IMR-90 (cell line): ENCODE measurements around the gene TRAF1. TPM values are rescaled to one million over a fixed set of nuclear protein-coding genes. Genes with fewer than 3 reads are reported as not detected.
A peak's percentile ranks its signal among the peaks of the same experiment; 100 is the strongest.

ENCODE experiments used
- ATAC-seq: fragments of 200-7000 bp; cut with Tn5 transposase; 2 replicates; pipeline ENCODE4 v1.9.1; 2020; ENCODE audit warnings: low read depth, mild to moderate bottlenecking, moderate library complexity
- BruUV-seq: library from RNA; stranded (reverse); fragments of 400-500 nt; replicated peaks from 2 replicates; lab custom pipeline; 2021; lab: Mats Ljungman, UMichigan
- CTCF ChIA-PET: fragments of 300-600 bp; formaldehyde crosslinking; extraction: SDS; loops from one replicate; lab custom pipeline; 2021; ENCODE audit warnings: antibody characterized with exemption; lab: Yijun Ruan, JAX
- POLR2A ChIA-PET: fragments of 300-600 bp; sonication (Branson Sonifier 250); formaldehyde crosslinking; loops from one replicate; lab custom pipeline; 2022; ENCODE audit warnings: antibody characterized with exemption; ENCODE audit not compliant: unreplicated experiment; lab: Charles Lee
- DNase-seq: peaks from one replicate; pipeline ENCODE4 v3.0.0; 2013
- H2AFZ ChIP-seq: replicated peaks from 2 replicates; pipeline ENCODE3; 2013; ENCODE audit warnings: low read length, mild to moderate bottlenecking; ENCODE audit not compliant: poor library complexity
- H2AK5ac ChIP-seq: 2 replicates; pipeline ENCODE4 v1.6.1; 2013; ENCODE audit warnings: low read depth, low read length, inconsistent platforms
- H2AK9ac ChIP-seq: replicated peaks from 2 replicates; pipeline ENCODE3; 2013; ENCODE audit warnings: mild to moderate bottlenecking, low read depth, low read length, moderate library complexity; ENCODE audit not compliant: poor library complexity
- H2BK120ac ChIP-seq: 2 replicates; pipeline ENCODE4 v1.6.1; 2013; ENCODE audit warnings: low read depth, low read length, inconsistent platforms
- H2BK15ac ChIP-seq: 3 replicates; pipeline ENCODE4 v1.6.1; 2013; ENCODE audit warnings: low read depth, low read length, inconsistent platforms
- H2BK20ac ChIP-seq: 2 replicates; pipeline ENCODE4 v1.6.1; 2013; ENCODE audit warnings: low read depth, mild to moderate bottlenecking, inconsistent platforms, low read length, moderate library complexity
- H2BK5ac ChIP-seq: 2 replicates; pipeline ENCODE4 v1.6.1; 2013; ENCODE audit warnings: mild to moderate bottlenecking, low read depth, low read length, inconsistent platforms; ENCODE audit not compliant: poor library complexity, severe bottlenecking
- H3K14ac ChIP-seq: replicated peaks from 2 replicates; pipeline ENCODE4 v1.6.1; 2013; ENCODE audit warnings: low read depth, low read length, inconsistent platforms
- H3K18ac ChIP-seq: 2 replicates; pipeline ENCODE4 v1.6.1; 2013; ENCODE audit warnings: low read depth, low read length, control low read depth
- H3K23ac ChIP-seq: 2 replicates; pipeline ENCODE4 v1.6.1; 2013; ENCODE audit warnings: low read depth, low read length, inconsistent platforms
- H3K27ac ChIP-seq: 2 replicates; pipeline ENCODE4 v1.5.1; 2013; ENCODE audit warnings: mild to moderate bottlenecking, control low read depth, low read length; ENCODE audit not compliant: insufficient read depth
- H3K27me3 ChIP-seq: 2 replicates; pipeline ENCODE4 v1.6.1; 2013; ENCODE audit warnings: low read length; ENCODE audit not compliant: control insufficient read depth, insufficient read depth
- H3K36me3 ChIP-seq: 2 replicates; pipeline ENCODE4 v1.6.1; 2013; ENCODE audit warnings: low read length, mixed read lengths; ENCODE audit not compliant: control insufficient read depth, insufficient read depth
- H3K4ac ChIP-seq: 2 replicates; pipeline ENCODE4 v1.6.1; 2013; ENCODE audit warnings: low read depth, low read length, inconsistent platforms
- H3K4me1 ChIP-seq: 2 replicates; pipeline ENCODE4 v1.6.1; 2013; ENCODE audit warnings: low read length, mixed read lengths; ENCODE audit not compliant: control insufficient read depth, insufficient read depth
- H3K4me2 ChIP-seq: 2 replicates; pipeline ENCODE4 v1.6.1; 2013; ENCODE audit warnings: low read depth, mild to moderate bottlenecking, control low read depth, low read length, moderate library complexity
- H3K4me3 ChIP-seq: 2 replicates; pipeline ENCODE4 v1.5.1; 2013; ENCODE audit warnings: low read depth, mild to moderate bottlenecking, control low read depth, low read length, moderate library complexity; ENCODE audit not compliant: insufficient read depth
- H3K56ac ChIP-seq: 2 replicates; pipeline ENCODE4 v1.6.1; 2013; ENCODE audit warnings: low read length, inconsistent platforms; ENCODE audit not compliant: insufficient read depth; ENCODE audit errors: extremely low read depth
- H3K79me1 ChIP-seq, 2 experiments: 2 replicates each; pipeline ENCODE4 v1.6.1; 2013; ENCODE audit warnings: low read length in 2 of 2, inconsistent platforms in 1 of 2, low read depth in 1 of 2
- H3K9ac ChIP-seq: 2 replicates; pipeline ENCODE4 v1.6.1; 2013; ENCODE audit warnings: low read depth, low read length, control low read depth
- H3K9me1 ChIP-seq: 2 replicates; pipeline ENCODE4 v1.6.1; 2013; ENCODE audit warnings: low read length, inconsistent platforms; ENCODE audit not compliant: insufficient read depth
- H3K9me3 ChIP-seq: 2 replicates; pipeline ENCODE4 v1.6.1; 2013; ENCODE audit warnings: low read length; ENCODE audit not compliant: control insufficient read depth, insufficient read depth
- H4K20me1 ChIP-seq: 2 replicates; pipeline ENCODE4 v1.6.1; 2013; ENCODE audit warnings: low read length, inconsistent platforms; ENCODE audit not compliant: insufficient read depth
- H4K5ac ChIP-seq: 2 replicates; pipeline ENCODE4 v1.6.1; 2013; ENCODE audit warnings: mild to moderate bottlenecking, low read depth, low read length, control low read depth
- H4K8ac ChIP-seq, 2 experiments: 2 replicates each; pipeline ENCODE4 v1.6.1; 2013; ENCODE audit warnings: low read depth in 2 of 2, low read length in 2 of 2, control low read depth in 1 of 2, inconsistent platforms in 1 of 2
- H4K91ac ChIP-seq: 2 replicates; pipeline ENCODE4 v1.6.1; 2013; ENCODE audit warnings: low read depth, low read length, inconsistent platforms; ENCODE audit not compliant: insufficient read depth
- BHLHE40 ChIP-seq: fragments of 150-350 bp; IDR thresholded peaks from 2 replicates; pipeline ENCODE4 v1.6.1; 2016; ENCODE audit warnings: mild to moderate bottlenecking, low read depth, low read length
- CEBPB ChIP-seq: IDR thresholded peaks from 2 replicates; pipeline ENCODE4 v1.6.1; 2012; ENCODE audit warnings: low read depth, low read length, improper control_type of control experiment
- CHD1 ChIP-seq: IDR thresholded peaks from 2 replicates; pipeline ENCODE4 v1.6.1; 2012; ENCODE audit warnings: low read depth, low read length, improper control_type of control experiment
- ELK1 ChIP-seq: fragments of 150-350 bp; IDR thresholded peaks from 2 replicates; pipeline ENCODE4 v1.6.1; 2016; ENCODE audit warnings: low read depth, mild to moderate bottlenecking, low read length, moderate library complexity, borderline replicate concordance
- FOS ChIP-seq: fragments of 150-350 bp; IDR thresholded peaks from 2 replicates; pipeline ENCODE4 v1.6.1; 2016; ENCODE audit warnings: low read depth, low read length
- MAFK ChIP-seq: IDR thresholded peaks from 2 replicates; pipeline ENCODE4 v1.6.1; 2012; ENCODE audit warnings: low read depth, low read length, improper control_type of control experiment
- MAZ ChIP-seq: IDR thresholded peaks from 2 replicates; pipeline ENCODE4 v1.6.1; 2012; ENCODE audit warnings: low read depth, mild to moderate bottlenecking, low read length, improper control_type of control experiment, moderate library complexity, borderline replicate concordance
- MXI1 ChIP-seq: IDR thresholded peaks from 2 replicates; pipeline ENCODE4 v1.6.1; 2012; ENCODE audit warnings: low read depth, mild to moderate bottlenecking, low read length, moderate library complexity, borderline replicate concordance
- NFE2L2 ChIP-seq: fragments of 150-350 bp; IDR thresholded peaks from 2 replicates; pipeline ENCODE4 v1.6.1; 2016; ENCODE audit warnings: low read depth, mild to moderate bottlenecking, low read length
- POLR2A ChIP-seq: IDR thresholded peaks from 2 replicates; pipeline ENCODE4 v1.6.1; 2012; ENCODE audit warnings: mild to moderate bottlenecking, low read depth, low read length
- RAD21 ChIP-seq: IDR thresholded peaks from 2 replicates; pipeline ENCODE4 v1.6.1; 2012; ENCODE audit warnings: low read length, improper control_type of control experiment
- RCOR1 ChIP-seq: IDR thresholded peaks from 2 replicates; pipeline ENCODE4 v1.6.1; 2012; ENCODE audit warnings: mild to moderate bottlenecking, low read length, improper control_type of control experiment; ENCODE audit not compliant: insufficient replicate concordance
- RFX5 ChIP-seq: IDR thresholded peaks from 2 replicates; pipeline ENCODE4 v1.8.0; 2012; ENCODE audit warnings: low read depth, mild to moderate bottlenecking, low read length, moderate library complexity
- SMC3 ChIP-seq: fragments of 150-350 bp; IDR thresholded peaks from 2 replicates; pipeline ENCODE4 v1.6.1; 2016; ENCODE audit warnings: low read depth, mild to moderate bottlenecking, antibody characterized with exemption, low read length, moderate library complexity
- WGBS, 2 experiments: methylation state at CpG; one replicate each; pipeline versions ENCODE4 v1.1.5 to v1.1.7; 2013; ENCODE audit warnings: missing lambda C conversion rate in 2 of 2; ENCODE audit not compliant: insufficient read length in 1 of 2; ENCODE audit errors: extremely low coverage in 2 of 2; 5-methylcytosine and 5-hydroxymethylcytosine counted together
- dilution Hi-C: fragments of 300-500 bp; cut with HindIII; formaldehyde crosslinking; loops from one replicate; pipeline ENCODE4 v1.14.3; 2018; ENCODE audit warnings: low sequenced_read_pairs; ENCODE audit not compliant: unreplicated experiment
- in situ Hi-C: fragments of 300-500 bp; cut with MboI; formaldehyde crosslinking; loops from 3 replicates; pipeline ENCODE4 v1.14.3; 2019; ENCODE audit warnings: low sequenced_read_pairs, inconsistent platforms, mixed read lengths
- intact Hi-C: fragments of 100-400 bp; cut with micrococcal nuclease; formaldehyde crosslinking; loops from 2 replicates; pipeline ENCODE4 v1.10.0; 2022
- polyA plus RNA-seq, 3 experiments: library from polyadenylated mRNA; depleted of rRNA; stranded (reverse); fragments of >200 nt; gene quantifications; 2 replicates each; pipeline ENCODE4 v1.2.3, GENCODE V29; 2012; ENCODE audit warnings: low replicate concordance in 1 of 3
- total RNA-seq: library from RNA; depleted of rRNA; stranded (reverse); fragments of >200 nt; gene quantifications from 2 replicates; pipeline ENCODE4 v1.2.3, GENCODE V29; 2012
- TF ChIP-seq, protein P1 (sequence below): fragments of 150-350 bp; IDR thresholded peaks from 2 replicates; pipeline ENCODE4 v1.6.1; 2017; ENCODE audit warnings: mild to moderate bottlenecking, antibody characterized with exemption, low read length, low read depth
- TF ChIP-seq, protein P2 (sequence below): conservative IDR thresholded peaks from 2 replicates; pipeline ENCODE4 v1.5.1; 2012; ENCODE audit warnings: mild to moderate bottlenecking, low read depth, low read length, improper control_type of control experiment

Gene TRAF1
- total and polyA plus RNA-seq, 2 of the 4 experiments (the other 2 are of a cell fraction): 3.9 to 4.1 TPM

DNA sequence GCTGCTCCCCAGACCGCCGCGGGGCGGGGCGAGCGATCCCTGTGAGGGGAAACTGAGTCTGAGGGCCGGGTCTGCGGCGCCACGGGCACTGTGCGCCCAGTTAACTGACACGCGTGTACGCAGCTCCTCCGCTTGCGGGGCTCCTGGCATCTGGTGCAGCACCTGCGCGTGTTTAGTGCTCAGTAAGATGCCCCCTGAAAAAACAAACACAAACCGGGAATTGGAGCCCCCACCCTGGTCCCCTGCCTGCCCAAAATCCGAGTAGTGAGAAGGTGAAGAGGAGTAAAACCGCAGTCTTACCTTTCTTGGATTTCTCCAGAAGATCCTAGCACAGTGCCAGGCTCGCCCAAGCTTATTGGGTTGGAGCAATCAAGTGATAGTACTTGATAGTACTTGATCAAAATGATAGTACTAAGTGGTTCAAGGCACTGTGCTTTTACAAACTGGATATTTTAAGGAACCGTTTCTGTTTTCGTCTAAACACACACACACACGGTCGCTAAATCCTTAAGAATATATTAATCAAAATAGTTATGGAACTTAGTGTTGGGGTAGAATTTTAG, 2.7 kb upstream of the TRAF1 start:
- Histone ChIP-seq H2AFZ (peak overlapping the region; percentile 96), H3K9ac (0 out of 2 replicates have a peak overlapping the region, but pooled peaks have one; percentile 3), H3K18ac (peak overlapping the region; percentile 1; the same call in 1 of the 2 replicates), H3K36me3 (no peaks in the 10 kb centered on the region), H3K56ac (peak overlapping the region; percentile 44; the same call in 1 of the 2 replicates), H4K20me1 (no peaks in the 10 kb centered on the region), H2BK5ac (no peak overlapping the region), H3K4ac (peak overlapping the region; percentile 87), H3K14ac (peak overlapping the region; percentile 78), H3K4me2 (no peak overlapping the region), H4K91ac (peak overlapping the region; percentile 71), H3K9me1 (peaks cover 33% of the 10 kb centered on the region), H2BK20ac (peak overlapping the region; percentile 55), H4K8ac (peak overlapping the region; percentile 92 to 98), H3K9me3 (no peaks in the 10 kb centered on the region), H3K23ac (peak overlapping the region; percentile 83), H3K79me1 (peaks cover 0 to 34% of the 10 kb centered on the region in 2 experiments; a peak in 2 of 4 replicates), H3K27me3 (no peaks in the 10 kb centered on the region), H2AK5ac (peak overlapping the region; percentile 85), H3K27ac (no peak overlapping the region; the same call in 1 of the 2 replicates), H2BK120ac (peak overlapping the region; percentile 76), H4K5ac (peak overlapping the region; percentile 76), H3K4me3 (peak overlapping the region; percentile 31; the same call in 1 of the 2 replicates), H2AK9ac (peak overlapping the region; percentile 75), H2BK15ac (peak overlapping the region; percentile 74; the same call in 2 of the 3 replicates), H3K4me1 (peaks cover 27% of the 10 kb centered on the region)
- ATAC-seq (no peak), DNase-seq (no peak)
- 43% methylated on average over 10 of the region's 26 CpGs; no CpG with 5 or more reads in 1 of the 2 experiments for whole genome bisulfite sequencing, 2 experiments
- dilution Hi-C loops (no loop called here), in situ Hi-C loops (no loop called here), intact Hi-C loops (no loop called here)
- no peak for TF ChIP-seq MAFK
- TF ChIP-seq BHLHE40: no peak
- TF ChIP-seq MAZ: no peak
- no peak for TF ChIP-seq RFX5
- no peak for TF ChIP-seq CHD1
- TF ChIP-seq POLR2A: no peak
- no peak for TF ChIP-seq FOS
- TF ChIP-seq, protein P1, sequence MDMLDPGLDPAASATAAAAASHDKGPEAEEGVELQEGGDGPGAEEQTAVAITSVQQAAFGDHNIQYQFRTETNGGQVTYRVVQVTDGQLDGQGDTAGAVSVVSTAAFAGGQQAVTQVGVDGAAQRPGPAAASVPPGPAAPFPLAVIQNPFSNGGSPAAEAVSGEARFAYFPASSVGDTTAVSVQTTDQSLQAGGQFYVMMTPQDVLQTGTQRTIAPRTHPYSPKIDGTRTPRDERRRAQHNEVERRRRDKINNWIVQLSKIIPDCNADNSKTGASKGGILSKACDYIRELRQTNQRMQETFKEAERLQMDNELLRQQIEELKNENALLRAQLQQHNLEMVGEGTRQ: no peak
- TF ChIP-seq NFE2L2: no peak
- TF ChIP-seq, protein P2, sequence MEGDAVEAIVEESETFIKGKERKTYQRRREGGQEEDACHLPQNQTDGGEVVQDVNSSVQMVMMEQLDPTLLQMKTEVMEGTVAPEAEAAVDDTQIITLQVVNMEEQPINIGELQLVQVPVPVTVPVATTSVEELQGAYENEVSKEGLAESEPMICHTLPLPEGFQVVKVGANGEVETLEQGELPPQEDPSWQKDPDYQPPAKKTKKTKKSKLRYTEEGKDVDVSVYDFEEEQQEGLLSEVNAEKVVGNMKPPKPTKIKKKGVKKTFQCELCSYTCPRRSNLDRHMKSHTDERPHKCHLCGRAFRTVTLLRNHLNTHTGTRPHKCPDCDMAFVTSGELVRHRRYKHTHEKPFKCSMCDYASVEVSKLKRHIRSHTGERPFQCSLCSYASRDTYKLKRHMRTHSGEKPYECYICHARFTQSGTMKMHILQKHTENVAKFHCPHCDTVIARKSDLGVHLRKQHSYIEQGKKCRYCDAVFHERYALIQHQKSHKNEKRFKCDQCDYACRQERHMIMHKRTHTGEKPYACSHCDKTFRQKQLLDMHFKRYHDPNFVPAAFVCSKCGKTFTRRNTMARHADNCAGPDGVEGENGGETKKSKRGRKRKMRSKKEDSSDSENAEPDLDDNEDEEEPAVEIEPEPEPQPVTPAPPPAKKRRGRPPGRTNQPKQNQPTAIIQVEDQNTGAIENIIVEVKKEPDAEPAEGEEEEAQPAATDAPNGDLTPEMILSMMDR: no peak
- TF ChIP-seq CEBPB: no peak
- TF ChIP-seq RCOR1: no peak
- no peak for TF ChIP-seq MXI1
- TF ChIP-seq ELK1: no peak
- TF ChIP-seq RAD21: no peak
- TF ChIP-seq SMC3: no peak
- no TSS peak for BruUV-seq
- ChIA-PET CTCF (no interaction called here), POLR2A (no interaction called here)
